Right renal pelvis (tissue), 4 donors: ENCODE data around the gene INAFM2. TPM values are rescaled to one million over a fixed set of nuclear protein-coding genes. Genes with fewer than 3 reads are reported as not detected.

Experiments
- DNase-seq, 4 donors: peaks; one replicate each; pipeline ENCODE4 v3.0.0-alpha.2; 2013; ENCODE audit warnings: low read depth in 4 of 4, low spot score in 3 of 4, missing footprints in 1 of 4
- polyA plus RNA-seq, 4 donors: library from polyadenylated mRNA; unstranded; fragments of 120-200 nt; gene quantifications; one replicate each; pipeline ENCODE4 v1.2.1, GENCODE V29; 2013; ENCODE audit not compliant: insufficient read length in 4 of 4

The INAFM2 gene
- polyA plus RNA-seq, 4 donors, result 20.1 to 23.2 (median 20.6) TPM

DNA sequence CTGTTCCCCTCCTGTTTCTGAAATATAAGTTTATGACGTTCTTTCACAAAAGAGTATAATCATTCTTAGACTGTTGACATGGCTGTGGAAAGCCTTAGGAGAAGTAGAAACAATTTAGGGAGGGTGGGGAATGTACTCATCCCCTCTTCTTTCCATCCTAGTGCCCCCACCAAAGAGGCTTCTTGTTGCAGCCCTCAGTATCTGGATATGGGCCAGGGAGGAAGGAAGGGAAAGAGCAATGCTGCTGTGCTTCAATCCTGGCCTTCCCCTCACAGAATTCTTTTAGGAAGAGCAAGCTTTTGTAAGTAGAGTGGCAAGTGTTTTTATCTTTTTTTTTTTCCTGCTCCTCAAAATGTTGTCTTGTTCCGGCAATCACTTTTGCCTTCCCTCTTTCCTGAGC lies 1.7 kb downstream of the INAFM2 start:
- no peak for DNase-seq

- DNase-seq, result no peak
These were observed 2.2 kb downstream of the INAFM2 start for GRCh38 chr15:40325700-40326099.

- no peak for DNase-seq
These were observed 4.0 kb downstream of the INAFM2 start for GRCh38 chr15:40327457-40327856.

GRCh38 chr15:40328176-40328575 lies 4.7 kb downstream of the INAFM2 start:
- no peak for DNase-seq

- DNase-seq, result no peak
These were observed 5.3 kb downstream of the INAFM2 start for GRCh38 chr15:40328751-40329150.

GRCh38 chr15:40329804-40330203 lies 6.3 kb downstream of the INAFM2 start:
- DNase-seq, result no peak

DNA sequence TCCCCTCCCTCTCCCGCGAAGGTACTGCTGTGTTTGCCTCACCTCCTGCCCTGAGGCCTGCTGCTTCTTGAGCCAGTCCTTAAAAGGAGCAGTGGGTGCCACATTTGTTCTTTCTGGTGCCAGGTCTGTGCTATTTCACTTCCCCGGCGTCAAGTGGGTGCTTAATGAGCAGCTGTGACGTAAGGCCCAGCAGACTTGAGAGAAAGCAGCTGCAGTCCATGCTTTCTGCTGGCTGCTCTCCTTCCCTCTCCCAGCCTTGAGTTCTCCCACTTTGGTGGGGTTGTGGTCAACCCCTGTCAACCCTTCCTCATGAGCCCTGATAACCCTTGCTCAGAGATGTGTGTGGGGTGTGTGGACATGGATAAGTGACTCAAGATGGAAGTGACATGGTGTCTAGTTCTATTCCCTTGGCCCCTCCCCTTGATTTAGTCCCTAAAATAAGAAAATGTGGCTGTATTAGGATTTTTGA lies 6.9 kb downstream of the INAFM2 start:
- DNase-seq, result no peak

- DNase-seq, result no peak
These were observed 7.5 kb downstream of the INAFM2 start for GRCh38 chr15:40331026-40331425.

DNA sequence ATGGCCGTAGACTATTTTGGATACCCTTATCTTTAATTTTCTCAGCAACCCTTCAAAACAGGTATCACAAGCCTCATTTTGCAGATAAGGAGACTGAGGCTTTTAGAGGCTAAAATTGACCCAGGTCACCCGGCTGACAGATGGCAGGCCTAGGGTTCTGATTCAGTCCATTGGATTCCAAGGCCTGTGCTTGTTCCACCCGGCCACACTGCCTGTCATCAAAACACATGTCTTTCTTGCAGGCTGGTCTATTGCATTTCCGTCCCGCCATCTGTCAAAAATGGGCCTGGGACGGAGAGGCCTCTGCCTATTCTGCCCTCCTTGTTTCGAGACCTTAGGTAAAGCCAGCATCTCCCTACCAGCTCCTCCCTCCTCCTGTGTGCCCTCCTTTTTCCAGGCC lies 8.1 kb downstream of the INAFM2 start:
- no peak for DNase-seq

- no peak for DNase-seq
These were observed 8.8 kb downstream of the INAFM2 start for GRCh38 chr15:40332113-40332781.

DNA sequence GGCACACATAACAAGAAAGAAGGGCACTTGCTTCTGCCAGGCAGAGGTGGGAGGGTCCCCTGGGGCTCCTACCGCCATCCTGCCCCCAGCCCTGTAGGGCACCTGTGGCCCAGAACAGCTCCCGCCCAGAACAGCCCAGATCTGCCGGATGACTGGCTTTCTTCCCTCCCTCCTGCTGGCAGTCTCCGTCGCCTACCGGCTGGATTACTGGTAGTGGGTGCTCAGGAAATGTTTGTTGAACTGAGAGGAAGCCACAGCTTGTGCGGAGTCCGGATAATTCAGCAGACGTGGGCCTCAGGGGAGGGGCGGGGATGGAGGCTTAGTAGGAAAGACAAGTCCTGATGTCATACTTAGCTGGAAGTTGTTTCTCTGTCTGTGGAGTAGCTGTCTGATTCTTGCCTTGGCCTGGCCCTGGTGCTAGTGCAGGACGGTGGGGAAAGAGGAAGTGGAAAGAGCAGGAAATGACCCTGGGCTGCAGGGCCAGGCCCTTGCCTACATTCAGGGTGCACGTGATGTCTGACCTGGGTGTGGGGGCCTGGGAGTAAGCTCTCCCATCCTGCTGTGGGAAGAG lies 10.5 kb downstream of the INAFM2 start:
- no peak for DNase-seq

DNA sequence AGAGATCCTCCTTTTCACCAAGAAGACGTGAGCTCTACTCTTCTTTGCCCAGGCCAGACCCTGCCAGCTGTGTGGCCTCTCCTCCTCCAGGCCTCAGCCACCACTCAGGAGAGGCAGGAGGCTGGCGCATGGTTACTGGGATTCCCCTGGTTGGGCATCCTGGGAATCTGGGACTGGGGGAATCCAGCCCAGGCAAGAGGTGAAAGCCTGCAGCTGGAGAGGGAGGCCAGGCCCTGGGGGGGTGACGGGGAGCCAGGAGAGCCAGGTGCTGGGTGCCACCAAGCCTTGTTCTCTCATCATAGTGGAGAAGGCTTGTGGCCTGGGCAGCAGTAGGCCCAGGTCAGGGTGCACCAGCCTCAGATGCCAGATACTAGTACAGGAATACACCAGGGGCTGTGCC lies 11.0 kb downstream of the INAFM2 start:
- no peak for DNase-seq

DNA sequence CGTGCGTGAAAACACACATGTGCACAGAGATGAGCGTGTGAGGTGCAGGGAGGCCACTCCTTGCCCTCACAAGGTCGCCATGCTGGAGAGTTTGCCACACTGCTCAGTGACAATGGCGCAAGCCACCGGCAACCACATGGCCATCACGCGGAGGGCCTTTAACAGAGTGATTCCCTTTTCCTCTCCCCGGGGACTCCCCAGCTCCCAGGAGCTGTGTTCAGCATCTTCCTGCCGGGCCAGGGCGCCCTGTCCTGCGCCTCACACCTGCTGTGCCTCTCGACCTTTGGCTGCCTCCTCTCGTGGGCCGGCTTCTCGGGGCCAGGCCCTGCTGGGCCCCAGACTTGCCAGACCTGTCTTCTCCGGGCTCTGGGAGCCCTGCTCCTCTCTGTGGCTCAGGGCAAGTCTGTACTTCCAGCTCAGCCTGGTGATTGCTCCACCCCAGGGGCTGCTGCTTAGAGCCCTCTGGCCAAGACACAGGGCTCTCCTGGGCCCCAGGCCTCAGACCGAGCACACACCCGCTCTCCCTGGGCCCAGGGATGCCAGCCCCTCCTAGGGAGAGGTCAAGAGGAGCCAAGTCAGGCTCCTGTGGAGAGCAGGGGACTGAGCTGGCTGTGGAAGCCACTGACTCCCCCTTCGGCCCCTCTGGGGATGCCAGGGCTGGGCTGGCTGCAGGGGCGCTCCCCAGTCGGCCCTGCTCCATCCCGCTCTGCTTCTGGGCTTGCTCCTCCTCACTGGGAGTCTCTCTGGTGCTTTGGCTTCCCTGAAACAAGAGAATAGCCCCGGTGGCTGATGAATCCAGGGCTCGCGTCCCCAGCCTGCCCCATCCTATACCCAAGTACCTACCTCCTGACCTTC lies 11.7 kb downstream of the INAFM2 start:
- no peak for DNase-seq

- DNase-seq, result no peak
These were observed 12.6 kb downstream of the INAFM2 start for GRCh38 chr15:40335938-40336743.

DNA sequence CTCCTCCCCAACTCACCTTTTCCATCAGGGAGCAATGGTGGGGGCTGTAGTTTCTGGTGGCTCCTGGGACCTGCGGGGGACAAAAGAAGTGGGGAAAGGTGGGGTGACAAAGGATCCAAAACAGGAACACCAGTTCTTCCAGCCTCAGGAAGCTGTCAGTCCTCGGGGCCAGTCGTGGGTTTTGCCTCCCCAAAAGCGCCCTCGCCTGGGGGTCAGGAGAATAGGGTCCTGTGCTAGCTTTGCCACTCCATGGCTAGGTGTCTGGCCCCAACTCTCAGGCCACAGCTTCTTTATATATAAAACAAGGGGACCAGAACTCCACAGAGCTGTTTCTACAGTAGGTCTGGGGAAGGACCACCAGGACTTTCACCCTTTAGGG lies 13.2 kb downstream of the INAFM2 start:
- no peak for DNase-seq

- DNase-seq, result no peak
These were observed 14.1 kb downstream of the INAFM2 start for GRCh38 chr15:40337597-40337996.

- no peak for DNase-seq
These were observed 14.7 kb downstream of the INAFM2 start for GRCh38 chr15:40338041-40338657.

DNA sequence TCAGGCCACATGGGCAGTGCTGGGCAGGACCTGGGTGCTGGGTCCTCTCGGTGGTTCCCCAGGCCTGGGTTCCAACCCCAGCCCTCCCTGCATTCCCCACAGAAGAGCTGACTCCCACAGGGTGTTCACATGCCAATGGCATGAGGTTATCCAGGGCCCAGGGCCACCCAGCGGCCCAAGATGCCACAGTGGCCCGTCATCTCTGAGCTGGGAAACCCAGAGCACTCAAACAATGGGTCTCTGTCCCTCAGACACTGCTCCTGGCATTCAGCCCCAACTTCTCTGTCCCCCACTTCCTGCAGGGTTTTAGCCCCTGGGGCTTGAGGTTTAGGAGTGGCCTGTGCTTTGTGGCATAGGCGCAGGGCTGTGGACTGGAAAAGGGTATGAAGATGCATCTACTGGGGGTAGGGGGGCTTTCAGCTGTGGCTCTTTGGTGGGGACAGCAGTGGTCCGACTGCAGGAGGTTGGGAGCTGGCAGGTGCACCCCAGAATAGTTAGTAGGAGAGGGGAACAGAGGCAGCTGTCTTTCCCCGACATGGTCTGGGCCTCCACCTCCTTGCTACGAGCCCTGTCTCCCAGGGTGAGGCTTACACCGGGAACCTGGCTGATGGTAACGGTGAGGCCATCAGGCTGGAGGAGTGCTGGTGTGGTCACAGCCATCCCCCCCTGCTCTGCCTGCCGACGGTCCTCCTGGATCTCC lies 15.6 kb downstream of the INAFM2 start:
- DNase-seq, result no peak

DNA sequence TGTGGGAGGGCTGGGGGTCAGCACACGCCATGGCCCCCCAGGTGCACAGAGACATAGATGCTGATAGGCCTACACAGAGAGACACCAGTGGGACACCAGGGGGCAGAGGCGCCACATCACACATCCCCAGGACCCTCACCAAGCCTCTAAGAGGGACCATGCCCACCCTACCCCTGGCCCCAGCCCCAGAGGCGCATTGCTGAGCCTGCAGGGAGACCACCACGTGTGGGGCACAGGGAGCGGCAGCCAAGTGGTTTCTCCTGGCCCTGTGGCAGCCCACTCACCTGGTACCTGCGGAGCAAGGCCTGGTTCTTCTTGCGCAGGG lies 16.1 kb downstream of the INAFM2 start:
- no peak for DNase-seq
